GM18873 (cell line): ENCODE data around the gene ROBO1.

Experiments used
- ATAC-seq: cut with Tn5 transposase; IDR thresholded peaks from one replicate; pipeline ENCODE4 v1.9.1; 2021; ENCODE audit warnings: mild to moderate bottlenecking, moderate library complexity, moderate number of reproducible peaks; ENCODE audit not compliant: unreplicated experiment, low FRiP score

ROBO1 gene

DNA sequence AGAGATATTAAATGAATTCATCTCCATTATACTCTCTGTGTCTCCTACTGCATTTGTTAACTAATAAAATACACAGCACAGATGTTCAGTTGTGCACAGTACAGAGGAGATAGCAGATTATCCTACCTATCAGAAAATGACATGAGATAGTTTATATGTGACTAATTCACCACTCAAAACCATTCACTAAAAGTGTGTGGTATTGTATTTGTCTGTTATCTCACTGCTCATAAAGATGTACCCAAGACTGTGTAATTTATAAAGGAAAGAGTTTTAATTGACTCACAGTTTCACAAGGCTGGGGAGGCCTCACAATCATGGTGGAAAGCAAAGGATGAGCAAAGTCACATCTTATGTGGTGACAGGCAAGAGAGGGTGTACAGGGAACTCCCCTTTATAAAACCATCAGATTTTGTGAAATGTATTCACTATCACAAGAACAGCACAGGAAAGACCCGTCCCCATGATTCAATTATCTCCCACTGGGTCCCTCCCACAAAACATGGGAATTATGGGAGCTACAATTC lies 936.3 kb downstream of the ROBO1 start:
- no peak for ATAC-seq

DNA sequence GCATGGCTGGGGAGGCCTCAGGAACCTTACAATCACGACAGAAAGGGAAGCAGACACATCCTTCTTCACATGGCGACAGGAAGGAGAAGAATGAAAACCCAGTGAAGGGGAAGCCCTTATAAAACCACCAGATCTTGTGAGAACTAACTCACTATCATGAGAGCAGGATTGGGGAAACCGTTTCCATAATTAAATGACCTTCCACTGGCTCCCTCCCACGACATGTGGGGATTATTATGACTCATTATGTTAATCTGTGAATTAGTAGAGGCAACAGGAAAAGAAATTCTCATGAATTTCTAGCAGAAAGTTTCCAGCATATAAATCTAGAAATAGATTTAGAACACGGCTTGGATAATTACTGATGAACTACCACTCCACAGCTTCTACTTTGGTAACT lies 937.3 kb downstream of the ROBO1 start:
- ATAC-seq: no peak

- no peak for ATAC-seq
These were observed 940.2 kb downstream of the ROBO1 start for GRCh38 chr3:78827618-78828017.

GRCh38 chr3:78825858-78826215 lies 942.0 kb downstream of the ROBO1 start:
- no peak for ATAC-seq

GRCh38 chr3:78825118-78825857 lies 942.5 kb downstream of the ROBO1 start:
- ATAC-seq: no peak

GRCh38 chr3:78823859-78824258 lies 943.9 kb downstream of the ROBO1 start:
- no peak for ATAC-seq

DNA sequence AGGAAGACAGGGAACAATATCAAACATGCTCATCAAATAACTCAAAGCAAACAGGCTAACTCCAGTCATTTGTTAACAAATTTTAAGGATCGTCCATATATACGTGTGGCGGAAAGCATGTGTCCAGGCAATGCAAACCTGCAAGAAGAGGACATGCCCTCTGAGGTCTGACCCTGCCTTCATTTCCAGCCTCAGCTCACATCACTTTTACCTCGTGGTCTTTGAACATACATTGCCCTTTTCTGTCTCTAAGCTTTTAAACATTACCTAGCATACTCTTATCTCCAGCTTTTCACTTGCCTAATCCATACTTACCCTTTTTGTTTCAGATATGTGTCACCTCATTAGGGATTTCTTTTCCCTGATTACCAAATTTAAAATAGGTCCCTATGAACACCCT lies 944.4 kb downstream of the ROBO1 start:
- no peak for ATAC-seq

DNA sequence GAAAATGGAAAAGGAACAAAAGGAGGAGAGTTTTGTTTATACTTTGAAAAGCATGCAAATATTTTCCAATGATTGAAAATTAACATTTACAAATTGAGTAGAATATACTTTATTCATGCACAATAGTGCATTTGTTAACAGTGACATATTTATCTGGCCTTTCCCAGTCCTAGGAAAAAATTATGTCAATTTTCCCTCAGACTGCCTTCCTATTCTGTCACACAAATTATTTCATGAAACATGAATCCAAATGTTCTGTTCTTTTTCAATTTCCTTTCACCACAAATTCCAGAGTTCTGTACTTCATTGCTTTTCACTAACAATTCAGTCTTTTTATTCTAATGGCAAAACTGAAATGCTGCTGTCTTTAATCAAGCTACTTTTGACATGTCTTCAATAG lies 945.1 kb downstream of the ROBO1 start:
- no peak for ATAC-seq

DNA sequence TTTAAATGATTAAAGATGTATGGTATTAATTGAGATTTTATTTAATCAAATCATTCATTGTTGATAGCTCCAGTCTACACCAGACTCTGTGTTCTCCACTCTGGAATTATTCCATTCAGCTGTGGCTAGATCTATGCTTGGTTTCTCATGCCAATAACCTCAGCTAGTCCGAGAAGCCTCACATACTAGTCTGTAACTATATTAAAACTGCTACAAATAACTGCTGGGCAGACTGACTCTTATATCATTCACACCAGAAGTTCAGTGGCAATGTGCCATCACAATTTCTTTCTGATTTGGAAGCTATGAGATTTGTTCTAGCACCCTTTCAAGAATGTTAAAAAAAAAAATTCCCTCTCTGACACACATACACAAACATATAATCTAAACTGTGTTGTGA lies 947.3 kb downstream of the ROBO1 start:
- ATAC-seq: no peak

DNA sequence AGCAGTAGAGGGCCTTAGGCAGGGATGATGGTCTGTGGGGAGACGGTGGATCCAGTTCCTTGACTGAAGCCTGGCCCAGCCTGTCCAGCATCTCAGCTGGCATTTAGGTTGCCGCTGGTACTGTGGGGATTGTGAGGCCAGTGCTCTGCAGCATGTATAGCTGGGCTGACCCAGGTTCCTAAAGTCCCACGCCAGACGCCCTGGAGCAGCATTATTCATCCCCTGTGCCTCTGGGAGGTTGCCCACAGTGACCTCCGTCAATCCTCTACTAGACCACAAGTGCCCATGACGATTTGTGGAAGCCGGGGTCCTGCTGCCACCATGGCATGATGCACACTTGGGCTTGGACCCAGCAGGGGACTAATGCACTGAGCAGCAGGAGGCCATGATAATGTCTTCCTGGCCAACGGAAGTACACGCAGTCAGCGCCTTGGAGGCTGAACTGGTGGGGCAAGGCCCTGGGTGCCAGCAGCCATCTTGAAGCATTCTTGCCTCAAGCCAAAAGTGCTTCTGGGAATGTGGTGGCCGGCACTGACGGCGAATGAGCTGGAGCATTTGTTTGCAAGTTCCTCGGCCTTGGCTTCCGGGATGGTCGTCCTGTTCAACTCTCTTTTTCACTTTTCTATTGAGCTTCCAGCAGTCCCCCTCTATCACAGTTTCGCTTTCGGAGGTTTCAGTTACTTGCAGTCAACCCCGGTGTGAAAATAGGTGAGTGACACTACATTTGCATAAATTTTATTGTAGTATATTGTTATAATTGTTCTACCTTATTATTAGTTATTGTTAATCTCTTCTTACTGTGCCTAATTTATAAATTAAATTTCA lies 949.4 kb downstream of the ROBO1 start:
- ATAC-seq: no peak

DNA sequence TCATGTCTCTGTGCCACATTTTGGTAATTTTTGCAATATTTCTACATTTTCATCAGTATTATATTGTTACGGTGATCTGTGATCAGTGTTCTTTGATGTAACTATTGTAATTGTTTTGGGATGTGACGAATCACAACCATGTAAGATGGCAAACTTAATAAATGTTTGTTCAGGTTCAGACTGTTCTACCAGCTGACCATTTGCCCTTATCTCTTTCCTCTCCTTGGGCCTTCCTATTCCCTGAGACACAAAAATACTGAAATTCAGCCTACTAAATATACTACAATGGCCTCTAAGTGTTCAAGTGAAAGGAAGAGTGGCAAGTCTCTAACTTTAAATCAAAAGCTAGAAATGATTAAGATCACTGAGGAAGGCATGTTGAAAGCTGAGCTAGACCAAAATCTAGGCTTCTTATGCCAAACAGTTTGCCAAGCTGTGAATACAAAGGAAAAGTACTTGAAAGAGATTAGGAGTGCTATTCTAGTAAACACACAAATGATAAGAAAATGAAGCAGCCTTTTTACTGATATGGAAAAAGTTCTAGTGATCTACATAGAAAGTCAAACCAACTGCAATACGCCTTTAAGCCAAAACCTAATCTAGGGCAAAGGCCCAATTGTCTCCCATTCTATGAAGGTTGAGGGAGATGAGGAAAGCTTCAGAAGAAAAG lies 952.8 kb downstream of the ROBO1 start:
- no peak for ATAC-seq

DNA sequence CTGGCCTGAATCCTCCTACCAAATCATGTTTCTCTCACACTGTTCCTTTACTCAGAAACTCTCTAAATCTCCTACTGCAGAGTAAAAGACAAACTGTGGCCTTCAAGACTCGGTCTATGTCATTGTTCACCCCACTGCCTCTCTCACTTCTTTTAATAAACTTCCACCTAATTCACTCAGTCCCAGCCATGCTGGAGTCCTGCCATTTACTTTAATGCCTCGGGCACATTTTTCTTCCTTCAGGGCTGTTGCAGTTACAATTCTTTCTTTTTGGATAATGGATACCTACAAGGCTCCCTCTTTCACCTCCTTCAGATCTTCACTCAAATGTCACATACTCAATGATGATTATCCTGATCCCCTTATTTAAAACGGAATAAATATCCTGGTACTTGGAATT lies 955.6 kb downstream of the ROBO1 start:
- ATAC-seq: no peak

GRCh38 chr3:78809966-78810365 lies 957.8 kb downstream of the ROBO1 start:
- ATAC-seq: no peak

GRCh38 chr3:78804251-78805037 lies 963.4 kb downstream of the ROBO1 start:
- no peak for ATAC-seq

DNA sequence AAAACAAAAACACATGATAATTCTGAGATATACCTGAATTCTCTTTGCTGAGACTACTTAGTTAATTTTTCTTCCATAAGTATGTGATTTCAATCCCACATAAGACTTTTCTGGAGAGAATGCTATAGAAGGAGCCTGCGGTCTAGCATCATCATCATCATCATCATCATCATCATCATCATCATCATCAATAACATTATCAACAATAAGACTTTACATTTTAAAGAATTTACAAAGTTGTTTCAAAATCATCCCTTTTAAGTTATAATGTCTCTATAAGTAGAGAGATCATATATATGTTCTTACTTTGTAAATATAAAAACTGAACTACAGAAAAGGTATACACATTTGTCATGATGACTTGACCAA lies 965.3 kb downstream of the ROBO1 start:
- ATAC-seq: no peak

- ATAC-seq: no peak
These were observed 965.8 kb downstream of the ROBO1 start for GRCh38 chr3:78801926-78802561.

- no peak for ATAC-seq
These were observed 968.1 kb downstream of the ROBO1 start for GRCh38 chr3:78799681-78800080.

DNA sequence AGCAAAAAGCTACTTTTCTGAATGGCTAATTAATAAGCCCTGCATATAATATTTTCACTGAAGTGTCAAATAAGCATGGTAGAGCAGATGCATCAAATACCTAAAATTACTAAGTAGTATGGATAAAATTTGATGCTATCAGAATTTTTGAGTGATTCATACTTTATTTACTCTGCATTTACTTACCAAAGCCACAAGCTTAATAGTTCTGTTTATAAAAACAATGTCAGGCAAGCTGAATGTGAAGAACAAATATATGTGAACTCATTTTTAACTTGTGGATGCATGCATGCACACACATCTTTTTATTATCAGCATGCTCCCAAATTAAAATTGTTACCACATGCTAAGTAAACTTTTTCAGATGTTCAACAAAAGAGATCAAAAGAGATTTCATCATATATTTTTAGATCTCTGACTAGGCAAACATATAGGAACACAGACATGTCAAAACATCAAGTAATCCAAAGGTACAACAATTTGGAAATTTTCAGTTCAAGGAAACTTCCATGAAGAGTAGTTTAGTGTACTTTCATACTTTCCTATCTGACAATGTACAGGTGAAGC lies 969.4 kb downstream of the ROBO1 start:
- ATAC-seq: no peak

- ATAC-seq: no peak
These were observed 973.4 kb downstream of the ROBO1 start for GRCh38 chr3:78794431-78794830.

DNA sequence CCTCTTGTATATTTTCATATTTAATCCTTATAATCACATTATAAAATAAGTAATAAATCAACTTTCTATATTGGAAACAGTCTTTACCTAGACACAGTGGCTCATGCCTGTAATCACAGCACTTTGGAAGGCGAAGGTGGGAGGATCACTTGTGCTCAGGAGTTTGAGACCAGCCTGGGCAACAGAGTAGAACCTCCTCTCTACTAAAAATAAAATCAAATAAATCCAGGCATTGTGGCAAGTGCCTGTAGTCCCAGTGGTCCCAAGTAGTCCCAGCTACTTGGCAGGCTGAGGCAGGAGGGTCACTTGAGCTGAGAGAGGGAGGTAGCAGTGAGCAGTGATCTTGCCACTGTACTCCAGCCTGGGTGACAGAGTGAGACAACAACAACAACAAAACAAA lies 975.1 kb downstream of the ROBO1 start:
- ATAC-seq: no peak
